Fibroblast of skin of right quadriceps (primary cell): Measurements from ENCODE around the gene STARD3.
A peak's percentile ranks its signal among the peaks of the same experiment; 100 is the strongest.
"Not testable (repeated sequence)": the region's sequence is repeated elsewhere in the genome, so short reads cannot be mapped to it uniquely, and the experiment has no call there.

Experiments
- DNase-seq: peaks from one replicate; pipeline ENCODE4 v3.0.0-alpha.2; 2013

STARD3 gene

GRCh38 chr17:39699157-39699817 lies 62.3 kb downstream of the STARD3 start:
- not testable (repeated sequence) for DNase-seq

- DNase-seq, result peak; percentile 80
These were observed 62.8 kb downstream of the STARD3 start, which contains the start of gene ERBB2 for GRCh38 chr17:39699818-39700147. Gene ERBB2 (plus strand): TSS chr17:39700064. CDS start chr17:39700239, 175 bp downstream.

- peak; percentile 20 for DNase-seq
These were observed 63.4 kb downstream of the STARD3 start for GRCh38 chr17:39700148-39700987.

- no peak for DNase-seq
These were observed 64.3 kb downstream of the STARD3 start for GRCh38 chr17:39701012-39701783.

GRCh38 chr17:39701784-39702422 lies 65.0 kb downstream of the STARD3 start:
- DNase-seq, result no peak

- DNase-seq, result no peak
These were observed 66.3 kb downstream of the STARD3 start for GRCh38 chr17:39702901-39703893.

- no peak for DNase-seq
These were observed 67.0 kb downstream of the STARD3 start for GRCh38 chr17:39703913-39704312.

GRCh38 chr17:39704821-39705551 lies 68.0 kb downstream of the STARD3 start:
- DNase-seq, result no peak

GRCh38 chr17:39705786-39706348 lies 68.9 kb downstream of the STARD3 start:
- no peak for DNase-seq

- DNase-seq, result no peak
These were observed 69.4 kb downstream of the STARD3 start for GRCh38 chr17:39706383-39706782.

GRCh38 chr17:39706921-39707337 lies 70.0 kb downstream of the STARD3 start:
- DNase-seq, result no peak

- DNase-seq, result no peak
These were observed 72.5 kb downstream of the STARD3 start for GRCh38 chr17:39709319-39709997.

- no peak for DNase-seq
These were observed 73.3 kb downstream of the STARD3 start for GRCh38 chr17:39709998-39710964.

- not testable (repeated sequence) for DNase-seq
These were observed 74.1 kb downstream of the STARD3 start for GRCh38 chr17:39711071-39711470.

- DNase-seq, result no peak
These were observed 74.9 kb downstream of the STARD3 start for GRCh38 chr17:39711851-39712250.
